A549 (cell line): Measurements from ENCODE around the gene PROCA1. TPM values are rescaled to one million over a fixed set of nuclear protein-coding genes. Genes with fewer than 3 reads are reported as not detected.

Source experiments
- BHLHE40 ChIP-seq: IDR thresholded peaks from 2 replicates; pipeline ENCODE4 v1.6.1; 2012; ENCODE audit warnings: low read depth, low read length, inconsistent platforms
- CBX8 ChIP-seq: fragments of 200-600 bp; sonication (generic); IDR thresholded peaks from 2 replicates; pipeline ENCODE4 v1.6.1; 2016
- CEBPB ChIP-seq, 2 experiments: fragments of >200 bp in 1 of 2; sonication (Bioruptor Twin) in 1 of 2; formaldehyde crosslinking in 1 of 2; IDR thresholded peaks; 2 replicates each; pipeline ENCODE4 v1.6.1; 2012 to 2016
- CHD2 ChIP-seq: fragments of 150-350 bp; IDR thresholded peaks from 2 replicates; pipeline ENCODE4 v1.6.1; 2014; ENCODE audit warnings: low read length; ENCODE audit not compliant: partially characterized antibody
- CHD4 ChIP-seq: fragments of 200-600 bp; sonication (generic); IDR thresholded peaks from 2 replicates; pipeline ENCODE4 v1.6.1; 2016; ENCODE audit warnings: antibody characterized with exemption, mild to moderate bottlenecking, borderline replicate concordance
- CTCF ChIP-seq: fragments of >200 bp; sonication (Bioruptor Twin); formaldehyde crosslinking; IDR thresholded peaks from 3 replicates; pipeline ENCODE4 v1.5.1; 2016
- EHF ChIP-seq: fragments of 250-450 bp; sonication (Bioruptor Pico); IDR thresholded peaks from 2 replicates; pipeline ENCODE4 v1.5.0; 2020; ENCODE audit warnings: mild to moderate bottlenecking
- EHMT2 ChIP-seq: fragments of 200-600 bp; sonication (generic); IDR thresholded peaks from 2 replicates; pipeline ENCODE4 v1.6.1; 2016; ENCODE audit warnings: antibody characterized with exemption, low read depth, mild to moderate bottlenecking, moderate library complexity
- ELK1 ChIP-seq: fragments of 150-350 bp; IDR thresholded peaks from 2 replicates; pipeline ENCODE4 v1.6.1; 2014; ENCODE audit warnings: low read depth, mild to moderate bottlenecking, low read length
- ESRRA ChIP-seq: fragments of 150-350 bp; IDR thresholded peaks from 2 replicates; pipeline ENCODE4 v1.6.1; 2014; ENCODE audit warnings: mild to moderate bottlenecking, low read length, borderline replicate concordance
- FOSL2 ChIP-seq, 2 experiments: fragments of 450-650 bp in 1 of 2; fragments of >200 bp in 1 of 2; sonication (Bioruptor Twin) in 1 of 2; formaldehyde crosslinking; IDR thresholded peaks; 2 replicates each; pipeline versions ENCODE4 v1.5.0 to v1.6.1; 2016 to 2020; ENCODE audit warnings: mild to moderate bottlenecking in 1 of 2, moderate library complexity in 1 of 2
- FOXS1 ChIP-seq: fragments of 250-450 bp; sonication (Bioruptor Pico); IDR thresholded peaks from 2 replicates; pipeline ENCODE4 v1.5.0; 2020; ENCODE audit warnings: mild to moderate bottlenecking, moderate library complexity
- GATA3 ChIP-seq: IDR thresholded peaks from 2 replicates; pipeline ENCODE4 v1.6.1; 2012; ENCODE audit warnings: borderline replicate concordance
- HDAC2 ChIP-seq: fragments of 200-600 bp; sonication (generic); IDR thresholded peaks from 2 replicates; pipeline ENCODE4 v1.6.1; 2016
- HES2 ChIP-seq: fragments of >200 bp; sonication (Bioruptor Twin); formaldehyde crosslinking; IDR thresholded peaks from 2 replicates; pipeline ENCODE4 v1.6.1; 2016
- HEYL ChIP-seq: fragments of 250-450 bp; sonication (Bioruptor Pico); IDR thresholded peaks from 2 replicates; pipeline ENCODE4 v1.8.0; 2021; ENCODE audit warnings: mild to moderate bottlenecking, moderate library complexity
- HMGXB4 ChIP-seq: fragments of 250-450 bp; sonication (Bioruptor Pico); IDR thresholded peaks from 2 replicates; pipeline ENCODE4 v1.5.0; 2021; ENCODE audit warnings: mild to moderate bottlenecking, moderate library complexity, borderline replicate concordance
- HOXA7 ChIP-seq: fragments of 250-450 bp; sonication (Bioruptor Pico); IDR thresholded peaks from 2 replicates; pipeline ENCODE4 v1.5.0; 2020; ENCODE audit warnings: mild to moderate bottlenecking, moderate library complexity
- HOXB13 ChIP-seq: fragments of 250-450 bp; sonication (Bioruptor Pico); IDR thresholded peaks from 2 replicates; pipeline ENCODE4 v1.5.0; 2020; ENCODE audit warnings: low read depth, mild to moderate bottlenecking, moderate library complexity
- KDM5A ChIP-seq: fragments of 200-600 bp; sonication (generic); IDR thresholded peaks from 2 replicates; pipeline ENCODE4 v1.6.1; 2016; ENCODE audit warnings: antibody characterized with exemption, mild to moderate bottlenecking
- MAX ChIP-seq: IDR thresholded peaks from 2 replicates; pipeline ENCODE4 v1.6.1; 2012
- MAZ ChIP-seq: fragments of 150-350 bp; IDR thresholded peaks from 2 replicates; pipeline ENCODE4 v1.6.1; 2014; ENCODE audit warnings: antibody characterized with exemption, low read depth, low read length, borderline replicate concordance
- MYC ChIP-seq: IDR thresholded peaks from 2 replicates; pipeline ENCODE4 v1.6.1; 2012; ENCODE audit warnings: mild to moderate bottlenecking, inconsistent platforms, low read length, improper control_type of control experiment, borderline replicate concordance
- RCOR1 ChIP-seq: fragments of 150-350 bp; IDR thresholded peaks from 2 replicates; pipeline ENCODE4 v1.6.1; 2014; ENCODE audit warnings: antibody characterized with exemption, low read length, low read depth
- RFX5 ChIP-seq: fragments of 450-650 bp; IDR thresholded peaks from 2 replicates; pipeline ENCODE4 v1.7.1; 2014; ENCODE audit warnings: antibody characterized with exemption, mild to moderate bottlenecking, moderate library complexity
- SMC3 ChIP-seq: fragments of >200 bp; sonication (Bioruptor Twin); formaldehyde crosslinking; IDR thresholded peaks from 3 replicates; pipeline ENCODE4 v1.6.1; 2018; ENCODE audit warnings: inconsistent platforms
- SREBF2 ChIP-seq: fragments of 450-650 bp; IDR thresholded peaks from 2 replicates; pipeline ENCODE4 v1.6.1; 2014; ENCODE audit warnings: mild to moderate bottlenecking, moderate library complexity
- TP53 ChIP-seq: fragments of 250-450 bp; sonication (Bioruptor Pico); IDR thresholded peaks from 2 replicates; pipeline ENCODE4 v1.5.0; 2021; ENCODE audit warnings: mild to moderate bottlenecking, moderate library complexity
- USF2 ChIP-seq: fragments of 450-650 bp; IDR thresholded peaks from 2 replicates; pipeline ENCODE4 v1.6.1; 2014; ENCODE audit warnings: antibody characterized with exemption
- ZC3H11A ChIP-seq: fragments of 450-650 bp; IDR thresholded peaks from 2 replicates; pipeline ENCODE4 v1.6.1; 2014; ENCODE audit warnings: antibody characterized with exemption, mild to moderate bottlenecking
- ZFP36 ChIP-seq: fragments of 450-650 bp; IDR thresholded peaks from 2 replicates; pipeline ENCODE4 v1.6.1; 2014; ENCODE audit warnings: borderline replicate concordance; ENCODE audit not compliant: partially characterized antibody
- ZNF302 ChIP-seq: fragments of 250-450 bp; sonication (Bioruptor Pico); IDR thresholded peaks from 2 replicates; pipeline ENCODE4 v1.9.0; 2021; ENCODE audit warnings: inconsistent platforms, mild to moderate bottlenecking, moderate library complexity
- ZSCAN20 ChIP-seq: fragments of 250-450 bp; sonication (Bioruptor Pico); IDR thresholded peaks from 2 replicates; pipeline ENCODE4 v1.8.0; 2022; ENCODE audit warnings: mild to moderate bottlenecking, moderate library complexity
- polyA plus RNA-seq, 4 experiments: library from polyadenylated mRNA; depleted of rRNA in 3 of 4; stranded (reverse); fragments of >200 nt; fragmentation: RNase III in 1 of 4; extraction: RNeasy Plus Mini Kit Qiagen cat#74134 plus additional on column Dnase treatment in 1 of 4; gene quantifications; 2 replicates in 3 of 4; 3 replicates in 1 of 4; pipeline ENCODE4 v1.2.3, GENCODE V29; 2011 to 2017

The PROCA1 gene
- polyA plus RNA-seq, 2 of the 4 experiments (the other 2 are of a cell fraction), result 4.0 to 4.9 TPM

GRCh38 chr17:28717578-28718332 lies 6.1 kb upstream of the PROCA1 start, which contains the start of gene RAB34 (continued):
- TF ChIP-seq FOSL2 (IDR thresholded peaks at IDR 0.05), result 0 out of 2 replicates have a peak, but pooled peaks have one; percentile 40
- peak; percentile 97 for TF ChIP-seq FOSL2 (CRISPR knock-in tag; IDR thresholded peaks at IDR 0.05)
- no peak for TF ChIP-seq EHF (CRISPR knock-in tag)
- TF ChIP-seq HES2, result no peak
- TF ChIP-seq RFX5, result no peak
- TF ChIP-seq ZNF302 (CRISPR knock-in tag), result no peak
- no peak for TF ChIP-seq ESRRA
- no peak for TF ChIP-seq BHLHE40
- no peak for TF ChIP-seq EHMT2
- no peak for TF ChIP-seq CBX8
- TF ChIP-seq FOXS1 (CRISPR knock-in tag), result no peak
- no peak for TF ChIP-seq SREBF2
- peak; percentile 23; the same call in 1 of the 2 replicates for TF ChIP-seq TP53
- peak; percentile 22; the same call in 1 of the 3 replicates for TF ChIP-seq SMC3
- no peak for TF ChIP-seq CEBPB (IDR thresholded peaks at IDR 0.05)
- TF ChIP-seq ZC3H11A, result no peak
- no peak for TF ChIP-seq HEYL (CRISPR knock-in tag)
- TF ChIP-seq KDM5A, result peak; percentile 41; the same call in 1 of the 2 replicates
- no peak for TF ChIP-seq ZSCAN20 (CRISPR knock-in tag)
- no peak for TF ChIP-seq CHD4
- no peak for TF ChIP-seq HOXA7
- TF ChIP-seq RCOR1, result no peak
- TF ChIP-seq HDAC2, result no peak
- no peak; the same call in 1 of the 2 replicates for TF ChIP-seq MYC
- peak; percentile 78 for TF ChIP-seq MAX
- TF ChIP-seq HMGXB4 (CRISPR knock-in tag), result no peak; the same call in 1 of the 2 replicates
- TF ChIP-seq CTCF, result peak; percentile 55
- TF ChIP-seq USF2, result no peak
- TF ChIP-seq ELK1, result no peak
- TF ChIP-seq CHD2, result no peak
- no peak for TF ChIP-seq ZFP36
- no peak for TF ChIP-seq HOXB13
- TF ChIP-seq GATA3, result no peak
- 0 out of 2 replicates have a peak, but pooled peaks have one; percentile 15 for TF ChIP-seq MAZ
